Measurements from ENCODE around the gene HS6ST3.
"Not testable (repeated sequence)": the region's sequence is repeated elsewhere in the genome, so short reads cannot be mapped to it uniquely, and the experiment has no call there.

Gene HS6ST3

DNA sequence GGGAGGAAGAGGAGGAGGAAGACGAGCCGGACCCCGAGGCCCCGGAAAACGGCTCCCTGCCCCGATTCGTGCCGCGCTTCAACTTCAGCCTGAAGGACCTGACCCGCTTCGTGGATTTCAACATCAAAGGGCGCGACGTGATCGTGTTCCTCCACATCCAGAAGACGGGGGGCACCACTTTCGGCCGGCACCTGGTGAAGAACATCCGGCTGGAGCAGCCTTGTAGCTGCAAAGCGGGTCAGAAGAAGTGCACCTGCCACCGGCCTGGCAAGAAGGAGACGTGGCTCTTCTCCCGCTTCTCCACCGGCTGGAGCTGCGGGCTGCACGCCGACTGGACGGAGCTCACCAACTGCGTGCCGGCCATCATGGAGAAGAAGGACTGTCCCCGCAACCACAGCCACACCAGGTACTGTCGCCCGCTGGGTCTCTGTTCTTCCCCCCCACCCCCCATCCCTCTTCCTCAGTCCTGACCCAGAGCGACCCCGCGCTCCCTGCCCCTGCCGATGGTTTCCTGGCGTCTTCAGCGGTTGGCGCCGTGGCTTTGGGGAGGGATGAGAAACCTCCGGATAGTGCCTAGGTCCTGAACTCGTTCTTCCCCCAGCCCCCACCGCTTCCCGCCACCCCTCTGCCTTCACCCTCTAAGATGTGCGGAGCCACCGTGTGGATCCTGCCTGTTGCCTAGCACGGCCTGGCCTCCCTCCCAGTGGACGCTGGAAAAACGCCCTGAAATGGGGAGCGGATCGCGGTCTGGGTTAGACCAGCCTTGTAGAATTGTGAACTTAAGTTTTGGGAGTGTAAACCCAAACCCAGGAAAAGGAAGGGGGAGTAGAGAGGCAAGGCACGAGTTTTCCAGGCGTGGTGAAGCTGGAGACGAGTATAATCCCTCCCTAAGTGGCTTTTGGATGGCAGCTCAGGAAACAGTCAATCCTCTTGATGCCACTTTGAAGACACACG is 1.5 kb downstream of the HS6ST3 start:
- DNase-seq (ENCODE audit: low spot score) = peak; percentile 14

DNA sequence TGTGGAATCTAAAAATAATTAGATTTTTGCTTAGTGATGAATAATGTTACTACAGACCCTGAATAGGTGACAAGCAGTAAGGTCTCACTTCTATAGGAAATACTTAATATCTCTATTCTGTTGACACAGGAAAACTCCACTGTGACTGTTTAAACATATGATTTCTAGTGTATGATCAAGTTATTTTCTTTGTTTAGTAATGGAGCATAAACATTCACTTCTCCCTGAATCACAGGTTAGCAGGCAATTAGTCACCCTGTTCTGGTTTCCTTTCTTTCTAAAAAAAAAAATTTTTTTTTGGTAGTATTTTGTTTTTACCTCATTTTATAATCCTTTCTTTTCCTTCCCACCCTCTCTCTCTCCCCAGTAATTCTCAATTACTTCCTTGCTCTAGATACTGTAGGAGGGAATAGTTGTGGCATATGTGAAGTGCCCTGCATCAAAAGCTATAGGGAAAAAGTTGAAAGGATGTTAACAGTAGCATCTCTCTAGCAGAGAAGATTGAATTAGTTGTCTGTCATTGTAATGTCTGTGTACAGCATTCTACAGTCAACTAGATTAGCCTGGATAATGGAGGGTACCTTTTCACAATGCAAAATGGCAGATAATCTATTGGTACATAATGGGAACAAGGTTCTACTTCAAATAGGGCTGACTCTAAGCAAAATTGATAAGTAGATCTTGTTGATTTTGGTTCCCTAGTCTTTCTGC is 3.5 kb downstream of the HS6ST3 start:
- DNase-seq (ENCODE audit: low spot score) = no peak

DNA sequence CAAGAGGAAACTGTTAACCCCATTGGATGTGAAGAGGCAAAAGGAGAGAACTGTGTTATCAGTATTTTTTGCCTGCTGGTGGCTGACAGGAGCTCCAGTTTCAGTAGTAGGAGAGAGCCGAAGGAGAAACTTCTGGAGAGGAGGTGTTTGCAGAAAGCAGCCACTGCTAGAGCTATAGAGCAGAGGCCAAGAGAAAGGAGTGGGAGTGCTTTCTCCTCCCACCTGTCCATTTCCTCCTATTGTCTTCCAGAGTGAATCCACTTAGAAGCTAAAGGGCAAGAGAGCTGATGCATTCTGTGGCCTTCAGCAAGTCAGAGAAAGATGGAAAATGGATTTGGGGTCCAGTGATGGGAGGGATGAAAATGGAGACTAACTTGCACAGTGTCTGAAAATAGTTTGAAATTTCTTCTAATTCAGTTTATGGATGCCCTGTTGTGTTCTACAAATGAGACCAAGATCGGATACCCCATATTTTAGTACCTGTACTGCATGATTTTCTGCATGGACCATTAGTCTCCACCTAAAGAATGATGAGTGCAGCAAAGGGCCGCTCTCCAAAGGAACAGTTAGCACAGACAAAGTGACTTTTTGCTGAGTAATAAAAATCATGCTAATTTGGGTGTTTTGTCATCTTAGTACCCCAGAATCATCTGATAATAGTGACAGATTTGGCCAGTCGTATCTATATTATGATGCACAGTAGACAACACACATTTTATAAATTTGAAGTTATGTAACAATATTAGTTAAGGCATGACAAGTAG is 10.7 kb downstream of the HS6ST3 start:
- no peak for DNase-seq (ENCODE audit: low spot score)

DNA sequence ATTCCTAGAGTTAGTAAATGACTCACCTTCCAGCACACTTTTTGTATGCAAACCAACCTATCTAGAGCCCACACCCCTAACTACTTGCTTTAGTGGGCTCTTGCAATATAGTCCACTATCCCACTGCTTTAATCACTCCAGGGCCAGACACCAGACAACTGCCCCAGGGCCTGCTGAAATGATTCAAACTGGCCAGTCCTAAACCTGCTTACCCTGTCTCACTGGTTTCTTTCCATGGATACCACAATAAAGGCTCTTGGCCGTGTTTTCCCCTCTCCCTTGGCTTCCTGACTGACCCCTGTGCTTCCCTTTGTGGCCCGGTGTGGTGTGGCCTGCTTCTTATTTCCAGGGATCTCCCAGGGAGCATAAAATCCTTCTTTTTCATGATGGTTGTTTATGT is 14.6 kb downstream of the HS6ST3 start:
- DNase-seq (ENCODE audit: low spot score) = no peak

DNA sequence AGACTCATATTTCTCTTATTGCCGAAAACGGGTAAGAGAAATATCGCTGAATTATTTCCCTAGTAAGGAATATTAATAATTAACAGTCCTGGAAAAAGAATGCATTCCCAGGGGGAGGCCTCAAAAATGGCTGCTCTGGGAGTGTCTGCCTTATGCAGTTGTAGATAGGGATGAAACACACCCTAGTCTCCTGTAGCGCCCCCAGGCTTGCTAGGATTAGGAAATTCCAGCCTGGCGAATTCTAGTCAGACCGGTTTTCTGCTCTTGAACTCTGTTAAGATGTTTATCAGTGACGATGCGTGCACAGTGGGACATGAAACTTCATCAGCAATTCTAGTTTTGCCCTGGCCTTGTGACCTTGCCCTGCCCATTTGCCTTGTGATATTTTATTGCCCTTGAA is 18.2 kb downstream of the HS6ST3 start:
- DNase-seq (ENCODE audit: low spot score) = not testable (repeated sequence)

DNA sequence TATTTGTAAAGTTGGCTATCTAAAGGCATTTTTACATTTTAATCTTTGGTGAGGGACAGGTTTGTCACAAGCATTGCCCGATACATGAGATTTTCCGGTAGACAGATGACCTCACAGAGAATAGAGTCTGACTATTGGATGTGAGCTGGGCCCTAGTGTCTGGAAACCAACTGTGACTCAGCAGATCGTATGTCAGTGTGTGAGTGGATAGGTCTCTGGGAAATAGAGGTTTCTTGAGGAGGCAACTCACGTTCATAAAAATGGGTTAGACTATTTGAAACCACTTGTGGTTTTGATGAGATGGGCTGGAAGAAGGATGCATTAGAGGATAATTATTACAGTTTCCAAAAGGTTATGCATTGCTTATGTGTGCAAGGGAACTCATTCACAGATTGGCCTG is 19.2 kb downstream of the HS6ST3 start:
- DNase-seq (ENCODE audit: low spot score) = no peak

DNA sequence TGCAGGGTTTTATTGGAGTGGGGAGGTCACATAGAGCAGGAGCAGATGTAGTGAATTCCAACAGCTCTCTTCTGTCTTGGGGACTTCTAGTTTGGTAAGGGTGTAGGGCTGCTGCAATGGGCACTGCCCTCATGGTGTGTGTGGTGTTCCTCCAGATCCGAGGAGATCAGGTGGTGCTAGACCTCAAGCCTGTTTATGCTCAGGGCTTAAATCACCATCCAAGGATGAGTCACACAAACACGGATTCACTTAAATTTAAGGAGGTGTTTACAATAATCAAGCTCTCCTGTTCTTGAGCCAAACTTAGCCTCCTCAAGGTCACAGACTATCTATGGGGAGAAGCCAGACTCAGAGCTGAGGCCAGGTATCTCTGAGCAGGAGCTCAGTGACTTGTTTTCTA is 23.0 kb downstream of the HS6ST3 start:
- DNase-seq (ENCODE audit: low spot score) = no peak

DNA sequence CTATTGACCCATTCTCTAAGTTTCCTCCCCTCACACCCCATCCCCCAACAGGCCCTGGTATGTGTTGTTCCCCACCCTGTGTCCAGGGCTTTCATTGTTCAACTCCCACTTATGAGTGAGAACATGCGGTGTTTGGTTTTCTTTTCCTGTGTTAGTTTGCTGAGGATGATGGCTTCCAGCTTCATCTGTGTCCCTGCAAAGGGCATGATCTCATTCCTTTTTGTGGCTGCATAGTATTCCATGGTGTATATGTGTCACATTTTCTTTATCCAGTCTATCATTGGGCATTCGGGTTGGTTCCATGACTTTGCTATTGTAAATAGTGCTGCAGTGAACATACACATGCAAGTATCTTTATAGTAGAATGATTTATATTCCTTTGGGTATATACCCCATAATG is 25.5 kb downstream of the HS6ST3 start:
- not testable (repeated sequence) for DNase-seq (ENCODE audit: low spot score)

DNA sequence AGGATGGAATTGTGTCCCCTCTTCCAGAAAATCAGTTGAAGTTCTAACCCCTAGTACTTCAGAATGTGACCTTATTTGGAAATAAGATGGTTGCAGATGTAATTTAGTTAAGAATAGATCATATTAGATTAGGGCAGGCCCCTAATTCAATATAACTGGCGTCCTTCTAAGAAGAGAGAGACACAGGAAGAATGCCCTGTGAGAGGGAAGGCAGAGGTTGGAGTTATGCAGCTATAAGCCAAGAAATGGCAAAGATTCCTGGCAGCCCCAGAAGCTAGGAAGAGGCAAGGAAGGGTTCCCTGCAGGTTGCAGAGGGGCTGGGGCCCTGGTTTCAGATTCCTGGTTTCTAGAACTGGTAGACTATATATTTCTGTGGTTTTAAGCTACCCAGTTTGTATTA is 30.0 kb downstream of the HS6ST3 start:
- DNase-seq (ENCODE audit: low spot score) = no peak

DNA sequence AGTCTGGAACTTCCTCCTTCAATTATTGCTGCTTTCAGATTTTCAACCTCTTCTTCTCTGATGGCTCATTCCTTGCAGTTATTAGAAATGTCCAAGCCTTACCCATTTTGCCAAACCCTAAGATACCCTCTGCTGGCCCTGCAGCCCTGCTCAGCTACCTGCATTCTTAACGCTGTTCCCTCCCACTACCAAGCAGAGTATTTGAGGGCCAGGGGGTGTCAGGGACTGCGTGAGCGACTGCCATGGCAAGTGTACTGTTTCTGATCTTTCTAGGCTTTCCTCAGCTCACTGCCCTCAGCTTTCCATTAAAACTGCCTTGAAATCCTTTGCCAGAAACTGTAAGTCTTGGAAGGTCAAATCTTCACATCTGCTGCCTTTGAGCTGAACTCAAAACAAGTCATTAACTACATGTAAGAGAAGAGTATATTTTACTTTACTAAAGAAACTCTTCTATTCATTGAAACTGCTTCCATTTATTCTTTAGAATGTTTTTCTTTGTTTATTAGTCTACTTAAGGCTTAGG is 41.0 kb downstream of the HS6ST3 start:
- DNase-seq (ENCODE audit: low spot score) = no peak

DNA sequence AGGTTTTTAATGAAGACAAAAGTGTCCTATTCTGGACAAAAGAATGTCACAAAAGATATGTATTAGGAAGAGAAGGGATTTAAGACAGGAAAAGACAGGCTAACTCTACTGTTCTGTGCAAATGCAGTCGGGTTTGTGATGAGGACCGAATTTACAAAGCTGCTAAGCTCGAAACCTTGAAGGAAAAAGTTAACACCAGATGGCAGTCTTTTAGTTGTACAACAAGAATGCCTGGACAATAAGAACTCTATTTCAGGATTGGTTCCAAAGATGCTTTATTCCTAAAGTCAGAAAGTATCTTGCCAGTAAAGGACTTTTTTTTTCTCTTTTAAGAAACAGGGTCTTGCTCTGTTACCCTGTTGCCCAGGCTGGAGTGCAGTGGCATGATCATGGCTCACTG is 51.1 kb downstream of the HS6ST3 start:
- peak; percentile 58 for DNase-seq (ENCODE audit: low spot score)

DNA sequence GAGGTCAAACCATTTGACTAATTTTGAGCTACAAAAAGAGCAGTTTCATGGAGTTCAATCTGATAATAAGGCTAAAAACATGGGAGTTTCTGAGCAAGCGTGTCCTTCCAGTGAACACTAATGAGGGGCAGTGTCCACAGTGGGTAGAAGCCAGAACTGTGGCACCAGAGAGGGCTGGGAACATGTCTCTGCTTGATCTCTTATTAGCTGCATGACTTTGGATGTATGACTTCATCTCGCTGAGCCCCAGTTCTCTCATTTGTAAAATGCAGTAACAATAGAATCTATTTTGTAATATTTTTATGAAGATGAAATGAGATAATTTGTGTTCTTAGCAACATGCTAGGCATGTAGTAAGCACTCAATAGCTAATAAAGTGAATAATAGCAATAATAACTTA is 69.8 kb downstream of the HS6ST3 start:
- DNase-seq (ENCODE audit: low spot score) = no peak

DNA sequence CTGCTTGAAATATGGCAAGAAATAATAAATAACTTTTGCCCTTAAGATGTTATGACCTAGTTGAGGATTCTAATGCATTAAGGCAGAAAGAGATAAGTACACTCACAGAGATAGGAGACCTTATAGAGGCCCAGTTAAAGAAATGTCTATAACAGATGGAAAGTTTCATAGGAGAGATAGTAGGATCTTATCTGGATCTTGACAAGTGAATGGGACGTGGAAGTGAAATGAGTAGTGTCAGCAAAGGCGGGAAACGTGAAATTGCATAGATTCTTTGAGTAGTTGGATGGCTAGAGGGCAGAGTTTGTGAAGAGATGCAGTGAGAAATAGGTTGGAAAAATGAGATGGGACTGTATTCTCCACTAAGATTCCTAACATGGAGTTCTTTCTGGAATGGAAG is 71.2 kb downstream of the HS6ST3 start:
- no peak for DNase-seq (ENCODE audit: low spot score)

DNA sequence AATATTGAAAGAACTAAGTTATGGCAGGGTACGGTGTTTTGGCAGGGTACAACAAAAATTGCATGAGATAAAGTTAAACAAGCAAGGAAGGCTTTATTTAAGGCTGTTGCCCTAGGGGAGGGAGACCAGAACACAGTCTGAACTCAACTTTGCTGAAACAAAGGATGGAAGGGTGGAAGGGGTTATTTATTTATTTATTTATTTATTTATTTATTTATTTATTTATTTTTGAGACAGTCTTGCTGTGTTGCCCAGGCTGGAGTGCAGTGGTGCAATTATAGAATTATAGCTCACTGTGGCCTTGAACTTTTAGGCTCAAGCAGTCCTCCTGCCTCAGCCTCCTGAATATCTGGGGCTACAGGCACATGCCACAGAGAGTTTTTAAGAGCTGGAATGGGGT is 75.9 kb downstream of the HS6ST3 start:
- no peak for DNase-seq (ENCODE audit: low spot score)

DNA sequence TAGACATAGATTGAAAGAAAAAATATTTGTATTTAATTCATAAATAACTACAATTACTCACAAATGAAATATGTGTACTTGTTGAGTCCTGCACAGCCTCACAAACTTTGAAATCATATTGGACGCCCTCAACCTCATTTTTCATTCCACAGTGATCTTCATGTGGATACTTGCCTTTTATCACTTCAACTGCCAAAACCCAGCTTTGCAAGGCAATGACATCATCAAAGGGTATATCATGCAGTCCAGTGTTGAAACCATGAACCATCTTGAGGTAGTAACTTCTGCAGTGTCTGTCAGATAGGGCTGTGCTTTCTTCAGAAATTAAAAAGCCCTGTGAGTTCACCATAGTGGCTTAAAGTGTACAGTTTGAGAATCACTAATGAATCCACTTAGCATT is 82.2 kb downstream of the HS6ST3 start:
- no peak for DNase-seq (ENCODE audit: low spot score)

DNA sequence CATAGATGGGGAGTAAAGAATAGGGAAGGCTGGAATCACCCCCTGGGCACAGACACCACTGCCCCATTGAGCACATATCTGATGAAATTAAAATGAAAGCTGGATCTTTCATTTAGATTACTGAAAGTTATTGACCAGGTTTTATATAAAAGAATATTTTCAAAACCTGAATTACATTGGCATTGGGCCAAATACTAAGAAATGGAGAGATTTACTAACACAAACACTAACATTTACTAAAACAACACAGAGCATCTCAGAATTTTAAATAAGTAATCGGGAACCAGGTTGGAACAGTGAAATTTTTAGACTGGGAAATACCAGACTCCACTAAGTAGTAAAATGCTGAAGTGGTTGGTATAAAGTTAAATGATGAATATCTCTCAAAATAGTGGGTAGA is 88.9 kb downstream of the HS6ST3 start:
- DNase-seq (ENCODE audit: low spot score) = no peak

DNA sequence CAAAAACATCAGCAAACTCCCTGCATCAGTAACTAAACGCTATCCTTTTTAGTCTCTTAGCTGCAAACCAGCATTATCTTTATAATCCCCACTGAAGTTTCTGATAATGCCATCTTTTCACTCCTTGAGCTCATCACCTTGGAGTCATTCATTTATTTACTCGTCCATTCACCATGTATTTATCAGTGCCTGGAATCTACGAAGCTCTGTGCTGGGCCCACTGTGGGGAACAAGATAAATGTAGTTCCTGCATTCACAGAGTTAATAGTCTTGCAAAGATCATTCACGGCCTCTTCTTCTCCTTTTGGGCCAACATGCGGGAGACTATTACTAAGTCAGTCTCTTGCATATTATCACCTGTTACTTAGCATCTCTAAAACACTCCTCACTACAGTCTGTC is 89.4 kb downstream of the HS6ST3 start:
- no peak for DNase-seq (ENCODE audit: low spot score)

DNA sequence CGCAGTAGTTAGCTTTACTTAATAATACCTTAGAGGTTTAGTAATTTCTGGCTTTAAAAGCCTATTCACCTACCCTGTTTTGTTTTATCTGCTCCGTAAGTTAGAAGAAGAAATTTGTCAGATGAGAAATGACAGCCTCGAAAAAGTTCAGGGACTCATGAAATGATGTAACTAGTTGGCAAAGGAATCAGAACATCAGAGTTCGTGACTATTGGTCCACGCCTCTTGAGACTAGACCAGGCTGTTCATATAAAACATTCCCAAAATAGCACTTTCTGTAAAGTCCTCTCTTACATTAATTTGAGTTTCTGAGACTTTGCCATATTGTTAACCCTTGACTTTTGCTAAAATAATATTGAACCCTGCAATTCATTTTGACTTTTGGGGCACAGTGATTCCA is 92.0 kb downstream of the HS6ST3 start:
- DNase-seq (ENCODE audit: low spot score) = no peak

DNA sequence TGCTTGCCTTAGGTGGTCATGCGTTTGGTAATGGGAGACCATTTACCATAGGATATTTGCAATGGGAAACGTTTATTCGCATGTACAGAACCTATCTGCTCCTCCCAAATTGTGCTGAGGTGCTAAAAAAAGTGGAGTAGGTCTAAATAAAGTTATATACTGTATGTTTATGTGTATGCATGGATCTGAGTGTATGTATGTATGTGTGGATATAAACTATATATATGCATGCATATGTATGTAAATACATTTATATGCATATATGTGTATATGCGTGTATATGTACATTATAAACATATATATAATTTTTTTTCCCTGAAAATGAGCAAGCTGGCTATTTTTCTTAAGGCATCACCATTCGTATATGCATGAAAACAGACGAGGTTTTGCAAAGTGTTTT is 95.9 kb downstream of the HS6ST3 start:
- no peak for DNase-seq (ENCODE audit: low spot score)

DNA sequence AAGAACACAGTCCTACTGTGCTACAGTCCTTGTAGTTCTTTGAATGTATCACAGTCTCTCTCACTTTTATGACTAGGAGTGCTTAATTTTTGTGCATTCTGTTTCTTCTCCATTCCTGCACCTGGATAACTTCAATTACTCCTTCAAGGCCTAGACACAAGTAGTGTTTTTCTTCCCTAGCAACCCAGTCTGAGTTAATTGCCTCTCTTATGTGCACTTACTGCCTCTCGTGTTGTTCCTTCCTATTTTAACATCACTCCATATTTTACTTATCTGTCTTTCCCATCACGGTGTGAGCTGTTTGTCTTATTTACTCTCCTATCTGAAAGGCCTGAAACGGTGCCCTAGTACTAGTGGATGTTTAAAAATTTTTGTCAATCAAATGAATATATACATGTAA is 101.5 kb downstream of the HS6ST3 start:
- no peak for DNase-seq (ENCODE audit: low spot score)

DNA sequence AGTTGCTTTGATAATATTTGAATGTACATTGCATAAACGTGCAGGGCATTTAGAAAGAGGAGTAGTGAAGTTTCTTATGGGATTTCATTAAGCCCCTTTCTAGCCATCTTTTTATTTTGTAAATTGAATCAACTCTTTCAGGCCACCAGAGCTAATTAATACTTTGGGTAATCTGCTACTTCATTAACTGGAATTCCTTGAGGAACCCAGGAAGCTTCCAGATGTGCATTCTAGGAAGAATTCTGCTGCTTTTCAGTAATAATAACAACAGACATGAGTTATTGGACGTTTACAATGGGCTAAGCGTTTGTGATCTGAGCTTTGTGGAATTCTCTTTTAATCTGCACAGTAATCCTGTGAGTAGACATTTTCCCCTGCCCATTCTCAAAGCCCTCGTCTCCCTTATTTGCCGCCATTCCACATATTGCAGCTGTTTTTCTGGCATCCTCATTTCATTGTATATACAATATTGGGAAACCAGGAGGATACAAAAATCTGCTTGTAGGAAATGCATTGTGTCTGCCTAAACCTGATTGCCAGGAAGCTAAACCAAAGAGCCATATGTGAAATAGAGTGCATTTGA is 103.9 kb downstream of the HS6ST3 start:
- no peak for DNase-seq (ENCODE audit: low spot score)

DNA sequence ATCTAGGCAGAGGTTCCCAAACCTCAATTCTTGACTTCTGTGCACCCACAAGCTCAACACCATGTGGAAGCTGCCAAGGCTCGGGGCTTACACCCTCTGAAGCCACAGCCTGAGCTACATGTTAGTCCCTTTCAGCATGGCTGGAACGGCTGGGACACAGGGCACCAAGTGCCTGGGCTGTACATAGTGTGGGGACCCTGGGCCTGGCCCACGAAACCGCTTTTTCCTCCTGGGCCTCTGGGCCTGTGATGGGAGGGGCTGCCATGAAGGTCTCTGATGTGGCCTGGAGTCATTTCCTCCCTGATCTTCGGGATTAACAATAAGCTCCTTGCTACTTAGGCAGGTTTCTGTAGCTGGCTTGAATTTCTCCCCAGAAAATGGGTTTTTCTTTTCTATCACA is 108.1 kb downstream of the HS6ST3 start:
- no peak for DNase-seq (ENCODE audit: low spot score)

Data from globus pallidus (tissue), 1 donor.